HuH-7 (cell line): ENCODE measurements around the gene PBOV1.

Source experiments
- DNase-seq: peaks from one replicate; pipeline ENCODE4 v3.0.0; 2011; ENCODE audit warnings: low spot score

The PBOV1 gene

DNA sequence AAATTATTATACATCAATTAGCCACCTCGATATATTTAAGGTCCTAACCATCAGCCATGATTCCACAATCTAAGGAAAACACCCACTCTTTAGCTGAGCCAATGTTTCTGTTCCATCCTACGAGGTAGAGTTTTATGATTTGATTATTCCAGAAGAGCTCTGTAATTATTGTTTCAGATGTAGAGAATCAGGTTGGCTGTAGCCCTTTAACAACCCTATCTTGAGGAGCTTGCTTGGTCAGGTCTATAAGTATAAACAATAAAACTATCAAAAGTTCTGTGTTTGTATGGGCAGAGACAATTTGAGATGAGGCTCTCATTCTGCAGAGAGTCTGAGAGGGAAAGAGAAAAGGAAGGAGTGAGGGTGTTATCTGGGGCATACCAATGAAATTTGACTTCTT is at the start of gene PBOV1:
PBOV1 (minus strand) TSS at position 43 of the 400 bp plus-strand sequence. CDS start 96 bp downstream, outside the sequence.
- no peak for DNase-seq

DNA sequence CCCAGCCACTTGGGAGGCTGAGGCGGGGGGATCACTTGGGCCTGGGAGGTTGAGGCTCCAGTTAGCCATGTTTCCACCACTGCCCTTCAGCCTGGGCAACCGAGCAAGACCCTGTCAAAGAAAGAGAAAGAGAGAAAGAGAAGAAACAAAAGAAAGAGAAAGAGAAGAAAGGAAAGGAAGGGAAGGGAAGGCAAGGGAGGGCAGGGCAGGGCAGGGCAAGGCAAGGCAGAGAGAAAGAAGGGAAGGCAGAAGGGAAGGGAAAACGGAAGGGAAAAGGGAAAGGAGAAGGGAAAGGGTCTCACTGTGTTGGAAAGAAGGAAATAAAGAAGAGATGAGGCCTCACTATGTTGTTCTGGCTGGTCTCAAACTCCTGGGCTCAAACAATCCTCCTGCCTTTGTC is 47.8 kb upstream of the PBOV1 start:
- no peak for DNase-seq

DNA sequence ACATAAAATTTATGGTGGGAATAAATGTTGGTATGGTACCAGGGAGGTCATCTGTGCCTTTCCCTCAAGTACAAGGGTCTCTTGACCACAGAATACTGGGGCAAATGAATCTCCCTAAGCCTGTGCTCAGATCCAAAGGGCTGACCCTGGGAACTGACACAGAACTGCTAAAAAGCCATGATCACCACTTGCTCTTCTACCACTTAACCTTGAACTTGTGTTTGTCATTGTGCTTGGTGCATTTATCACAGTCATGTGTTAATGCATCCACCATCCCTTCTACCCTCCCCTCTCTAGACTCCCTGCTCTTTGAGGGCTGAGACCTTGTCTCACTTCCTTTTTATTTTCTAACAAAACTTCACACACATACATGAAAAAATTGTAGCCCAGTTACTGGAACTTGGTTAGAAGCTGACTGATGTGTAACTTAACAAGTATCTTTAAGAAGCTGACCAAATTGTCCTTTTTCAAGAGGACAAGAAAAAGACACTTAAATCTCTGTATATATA is 46.1 kb upstream of the PBOV1 start:
- no peak for DNase-seq

GRCh38 chr6:138263963-138264362 is 45.7 kb upstream of the PBOV1 start:
- no peak for DNase-seq

DNA sequence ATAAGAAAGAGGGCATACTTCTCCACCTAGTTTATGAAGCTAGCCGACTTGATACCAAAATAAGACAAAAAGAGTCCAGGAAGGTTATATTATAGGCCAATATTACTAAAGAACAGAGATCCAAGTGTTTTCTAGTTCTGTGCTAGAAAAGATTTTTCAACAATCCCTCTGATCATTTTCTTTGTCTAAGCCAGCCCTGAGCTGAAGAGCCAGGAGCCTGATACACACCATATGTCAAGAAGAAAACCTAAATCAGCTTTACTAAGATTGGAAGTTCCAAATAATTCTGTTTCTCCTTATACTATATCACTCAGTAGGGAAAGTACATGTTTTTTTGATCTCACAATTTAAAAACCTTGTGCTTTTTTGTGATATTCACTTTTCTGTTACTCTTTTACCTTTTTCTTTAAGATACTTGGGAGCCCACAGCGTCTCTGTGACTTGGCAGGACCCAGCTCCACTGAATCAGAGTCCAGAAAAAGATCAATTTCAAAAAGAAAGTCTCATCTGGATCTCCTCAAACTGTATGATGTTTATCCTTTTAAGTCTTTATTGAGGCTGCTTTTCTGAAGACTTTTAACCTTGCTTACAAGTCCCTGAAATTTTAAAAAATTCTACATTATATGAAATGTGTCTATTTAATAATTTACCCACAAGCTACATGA is 43.0 kb upstream of the PBOV1 start:
- DNase-seq, result no peak

- no peak for DNase-seq
Measured at GRCh38 chr6:138258991-138259390, 40.7 kb upstream of the PBOV1 start.

DNA sequence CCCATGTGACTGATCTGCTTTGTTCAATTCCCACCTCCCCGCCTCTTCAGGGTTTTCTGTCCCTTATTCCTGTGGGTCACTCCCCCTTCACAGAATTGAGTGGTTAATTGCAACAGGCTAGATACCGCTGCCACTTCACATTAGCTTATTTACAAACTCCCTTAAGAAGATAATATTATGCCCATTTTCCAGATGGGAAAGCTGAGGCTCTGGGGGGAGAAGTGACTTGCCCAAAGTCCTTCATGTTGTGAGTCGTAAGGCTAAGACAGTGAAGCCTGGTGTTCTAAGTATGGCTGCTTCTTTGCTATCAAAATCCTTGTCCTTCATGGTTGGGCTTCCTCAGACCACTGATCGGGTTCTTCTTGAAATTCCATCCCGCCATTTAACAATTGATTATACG is 39.9 kb upstream of the PBOV1 start:
- no peak for DNase-seq

DNA sequence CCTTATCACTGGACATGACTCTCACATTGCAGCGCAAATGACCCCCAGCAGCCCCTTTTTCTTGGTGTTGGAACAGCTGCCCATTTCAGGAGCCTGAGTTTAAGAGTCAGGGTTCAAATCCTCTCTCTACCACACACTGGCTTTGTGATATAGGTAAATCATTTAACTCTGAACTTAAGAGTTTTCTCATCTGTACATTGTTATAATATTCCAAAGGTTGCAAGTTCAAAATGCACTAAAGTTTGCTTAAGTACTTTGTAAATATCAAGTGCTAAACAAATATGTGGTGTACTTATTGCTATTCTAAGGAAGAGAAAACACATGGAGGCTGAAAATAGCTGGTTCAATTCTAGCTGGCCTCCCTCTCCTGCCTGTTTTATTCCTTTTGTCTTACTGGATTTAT is 39.3 kb upstream of the PBOV1 start:
- DNase-seq, result no peak

DNA sequence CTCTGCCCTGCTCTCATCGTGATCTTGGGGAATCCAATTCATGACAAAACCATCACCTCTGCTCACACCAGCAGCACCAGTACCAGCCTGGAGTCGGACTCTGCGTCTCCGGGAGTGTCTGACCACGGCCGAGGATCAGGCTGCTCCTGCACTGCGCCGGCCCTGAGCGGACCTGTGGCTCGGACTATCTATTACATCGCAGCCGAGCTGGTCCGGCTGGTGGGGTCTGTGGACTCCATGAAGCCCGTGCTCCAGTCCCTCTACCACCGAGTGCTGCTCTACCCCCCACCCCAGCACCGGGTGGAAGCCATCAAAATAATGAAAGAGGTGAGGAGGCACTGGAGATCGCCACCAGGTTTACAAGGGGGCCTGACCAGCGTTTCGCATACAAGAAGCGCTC is 37.2 kb upstream of the PBOV1 start:
- no peak for DNase-seq

- DNase-seq, result no peak
Measured at GRCh38 chr6:138253731-138254130, 35.4 kb upstream of the PBOV1 start.

DNA sequence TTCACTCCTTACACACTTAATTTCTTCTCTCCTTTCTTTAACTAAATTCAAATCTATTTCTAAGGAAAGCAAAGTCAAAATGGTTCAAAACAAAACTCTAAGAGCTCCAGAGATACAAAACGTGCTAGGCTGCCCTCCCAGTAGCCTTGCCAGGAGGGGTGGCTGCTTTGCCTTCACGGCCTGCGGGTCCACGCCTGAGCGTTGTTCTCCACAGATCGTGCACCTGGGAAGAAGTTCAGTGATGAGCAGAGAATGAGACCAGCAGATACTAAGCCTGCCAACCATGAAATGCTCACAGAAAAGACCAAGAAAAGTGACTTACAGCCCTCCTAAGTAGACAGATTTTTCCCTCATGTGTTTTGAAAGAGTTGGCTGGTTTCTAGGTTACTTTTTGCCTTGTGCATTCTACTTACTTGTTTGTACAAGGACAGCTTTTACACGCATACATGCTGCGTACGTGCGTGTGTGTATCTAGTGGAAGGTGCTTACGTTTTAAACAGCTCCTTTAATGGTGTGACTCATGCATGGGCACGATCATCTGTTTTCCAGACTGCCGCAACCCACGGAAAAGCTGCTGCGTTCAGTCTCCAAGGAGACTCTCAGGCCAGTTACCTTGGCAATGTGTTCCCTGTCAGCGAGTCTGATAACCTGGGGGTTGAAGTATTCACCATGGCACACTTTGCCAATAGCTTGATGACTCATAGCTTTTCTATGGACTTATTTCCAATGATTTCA is 32.4 kb upstream of the PBOV1 start:
- DNase-seq, result no peak

- DNase-seq, result no peak
Measured at GRCh38 chr6:138250053-138250452, 31.8 kb upstream of the PBOV1 start.

DNA sequence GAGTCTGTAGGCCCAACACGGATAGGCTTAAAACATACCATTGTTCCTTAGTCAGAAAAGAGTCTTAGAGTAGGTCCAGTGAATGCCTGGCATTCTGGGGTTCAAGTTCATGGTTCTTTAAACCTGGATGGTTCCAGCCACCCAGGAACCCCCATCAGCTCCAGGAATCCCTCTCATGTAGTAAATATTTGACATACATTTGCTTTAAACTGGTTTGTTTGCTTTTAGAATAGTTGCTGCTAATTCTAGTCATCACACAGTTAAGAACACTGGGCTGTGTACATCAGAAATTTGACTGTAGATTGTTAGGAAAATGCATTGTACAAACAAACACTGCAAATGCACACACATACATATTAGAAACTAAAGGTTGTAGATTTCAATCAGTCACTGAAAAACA is 30.6 kb upstream of the PBOV1 start:
- no peak for DNase-seq

DNA sequence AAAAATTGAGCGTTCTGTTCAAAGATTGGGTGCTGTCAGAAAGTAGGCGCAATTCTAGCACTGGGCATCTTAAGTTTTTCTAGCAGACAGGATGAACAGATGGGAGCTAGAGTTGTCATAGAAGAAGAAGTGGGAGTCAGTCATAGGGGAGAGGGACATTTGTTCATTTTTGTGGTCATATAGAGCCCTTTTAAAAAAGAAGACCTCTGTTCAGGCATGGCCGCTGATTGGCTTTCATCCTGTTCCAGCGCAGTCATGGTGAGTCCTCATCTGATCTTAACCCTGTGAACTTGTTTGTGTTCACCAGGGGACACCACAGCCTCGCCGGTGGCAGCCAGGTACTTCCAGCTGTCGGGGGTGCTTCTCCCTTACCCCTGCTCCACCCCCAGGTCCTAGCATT is 29.7 kb upstream of the PBOV1 start:
- DNase-seq, result no peak

DNA sequence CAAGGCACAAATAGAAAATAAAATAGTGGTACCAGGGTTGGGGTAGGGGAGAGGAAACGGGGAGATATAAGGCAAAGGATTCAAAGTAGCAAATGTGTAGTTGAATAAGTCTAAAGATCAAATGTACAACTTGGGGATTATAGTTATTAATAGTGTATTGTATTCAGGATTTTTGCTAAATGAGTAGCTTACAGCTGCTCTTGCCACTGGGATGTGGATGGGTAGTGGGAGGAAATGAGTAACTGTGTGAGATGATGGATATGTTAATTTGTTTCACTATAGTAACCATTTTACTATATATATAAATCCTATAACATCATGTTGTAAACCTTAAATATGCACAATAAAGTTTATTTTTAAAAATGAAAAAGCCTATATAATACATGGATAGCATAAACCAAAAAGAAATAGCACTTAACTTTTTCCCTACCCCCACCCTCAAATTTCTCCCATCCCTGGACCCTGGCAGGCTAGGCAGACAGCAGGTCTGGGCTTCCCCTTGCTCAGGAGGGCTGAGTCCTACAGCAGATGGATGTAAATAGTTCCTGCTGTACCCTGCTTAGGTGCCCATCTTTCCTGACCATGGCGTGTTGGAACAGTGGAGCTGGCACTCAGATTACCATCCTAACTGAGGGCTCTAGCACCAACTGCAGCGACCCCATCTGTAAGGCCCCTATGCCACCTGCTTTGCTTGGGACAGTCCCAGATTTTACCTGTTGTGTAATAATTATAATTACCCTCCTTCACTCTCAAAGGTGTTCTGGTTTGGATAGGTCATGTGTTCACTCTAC is 28.6 kb upstream of the PBOV1 start:
- no peak for DNase-seq

DNA sequence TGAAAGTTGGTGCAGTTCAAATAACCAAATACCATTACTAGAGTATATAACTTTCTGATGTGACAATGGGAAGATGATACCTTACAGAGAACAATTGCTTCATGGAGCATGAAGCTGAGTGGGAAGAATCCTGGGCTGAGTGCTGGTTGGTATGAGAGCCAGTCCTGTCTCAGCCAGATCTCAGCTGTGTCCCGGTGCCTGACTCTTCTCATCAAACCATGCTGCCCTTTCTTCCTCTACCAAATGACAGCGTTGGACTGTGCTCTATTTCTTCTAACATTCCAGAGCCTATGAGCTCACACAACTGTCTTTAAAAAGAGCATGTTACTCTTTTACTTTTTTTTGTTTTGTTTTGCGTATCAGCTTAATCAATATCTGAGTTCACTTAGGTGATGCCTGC is 27.5 kb upstream of the PBOV1 start:
- no peak for DNase-seq

- no peak for DNase-seq
Measured at GRCh38 chr6:138242987-138243592, 24.8 kb upstream of the PBOV1 start.

DNA sequence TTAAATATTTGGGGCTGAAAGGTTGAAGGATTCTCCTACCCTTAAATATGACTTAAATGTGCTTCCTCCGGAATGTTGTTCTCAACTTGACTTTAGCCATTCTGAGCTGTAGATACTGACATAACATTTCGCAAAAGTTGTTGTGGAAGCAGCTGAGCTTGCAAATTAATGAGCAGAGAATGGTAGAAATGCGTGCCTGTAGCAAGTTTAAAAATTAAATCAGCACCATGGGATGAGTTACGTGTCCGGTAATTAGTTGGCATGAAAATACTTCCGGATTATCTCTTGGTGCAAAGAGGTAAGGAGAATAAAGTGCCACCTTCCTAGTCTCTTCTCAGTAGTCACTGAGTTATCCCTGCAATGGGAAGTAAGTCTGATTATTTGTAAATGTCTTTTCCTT is 23.6 kb upstream of the PBOV1 start:
- DNase-seq, result no peak

DNA sequence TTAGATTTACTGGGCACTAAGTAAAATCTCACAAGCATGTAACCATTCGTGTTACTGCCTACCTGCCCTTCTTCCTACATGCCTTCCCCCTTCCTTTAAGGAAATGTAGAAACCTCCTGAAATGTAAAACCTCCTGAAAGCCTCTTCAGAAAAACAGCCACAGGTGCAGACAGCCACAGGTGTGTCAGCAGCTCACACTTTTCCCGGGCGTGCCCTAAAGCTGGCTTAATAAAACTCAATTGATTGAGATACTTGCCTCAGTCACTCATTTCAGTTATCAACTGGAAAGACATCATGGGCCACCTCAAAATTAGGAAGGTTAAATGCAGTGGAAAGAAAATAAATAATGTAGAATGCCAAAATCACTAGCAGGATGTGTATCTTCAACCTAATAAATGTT is 23.1 kb upstream of the PBOV1 start:
- no peak for DNase-seq

DNA sequence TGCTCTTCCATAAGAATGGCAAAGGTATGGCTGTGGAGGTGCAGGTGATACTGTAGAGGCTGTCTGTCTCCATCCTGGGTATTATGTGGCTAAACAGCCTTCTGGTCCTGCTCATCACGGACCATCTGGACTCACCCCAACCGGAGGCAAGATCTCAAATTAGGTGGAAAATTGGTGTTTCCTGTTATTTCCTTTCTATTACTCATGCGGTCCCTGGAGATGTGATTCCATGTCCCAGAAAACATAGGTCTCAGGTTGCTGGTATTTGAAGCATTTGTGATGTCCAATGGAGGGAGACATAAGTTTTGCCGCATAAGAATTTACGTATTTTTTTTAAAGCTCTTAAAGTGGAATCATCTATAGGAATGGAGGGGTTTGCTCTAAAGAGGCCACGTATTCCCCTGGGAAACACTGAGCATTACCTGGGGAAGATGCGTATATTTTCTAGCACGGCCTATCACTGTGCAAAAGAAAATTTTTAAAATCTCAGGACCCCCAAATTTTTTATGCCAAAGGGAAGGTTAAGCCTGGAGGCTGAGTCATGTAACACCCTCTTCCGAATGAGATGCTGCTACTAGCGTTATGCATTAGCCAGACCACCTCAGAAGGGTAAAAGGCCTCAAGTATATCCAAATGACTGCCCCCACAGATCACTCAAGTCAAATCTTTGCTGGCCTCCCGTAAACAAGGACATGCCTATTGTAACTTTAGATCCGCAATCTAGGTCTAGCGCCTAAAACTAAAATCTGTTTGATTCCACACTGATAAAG is 22.4 kb upstream of the PBOV1 start:
- DNase-seq, result no peak

DNA sequence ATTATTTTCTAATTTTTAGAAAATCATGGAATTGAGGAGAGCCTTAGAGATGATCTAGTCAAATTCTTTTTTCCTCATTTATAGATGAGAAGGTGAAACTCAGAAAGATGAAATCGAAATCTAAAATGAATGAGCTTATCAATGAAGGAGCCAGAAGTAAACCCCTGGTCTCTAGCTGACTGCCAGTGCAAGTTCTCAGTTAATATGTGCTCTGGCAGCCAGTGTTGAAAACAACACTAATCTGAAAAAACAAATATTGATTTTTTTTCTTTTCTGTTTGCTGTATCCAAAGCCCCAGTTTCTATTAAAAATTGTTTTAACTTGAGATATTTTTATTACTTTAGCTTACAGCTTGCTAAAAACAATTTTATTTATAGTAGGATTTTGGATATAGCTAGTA is 21.5 kb upstream of the PBOV1 start:
- no peak for DNase-seq

DNA sequence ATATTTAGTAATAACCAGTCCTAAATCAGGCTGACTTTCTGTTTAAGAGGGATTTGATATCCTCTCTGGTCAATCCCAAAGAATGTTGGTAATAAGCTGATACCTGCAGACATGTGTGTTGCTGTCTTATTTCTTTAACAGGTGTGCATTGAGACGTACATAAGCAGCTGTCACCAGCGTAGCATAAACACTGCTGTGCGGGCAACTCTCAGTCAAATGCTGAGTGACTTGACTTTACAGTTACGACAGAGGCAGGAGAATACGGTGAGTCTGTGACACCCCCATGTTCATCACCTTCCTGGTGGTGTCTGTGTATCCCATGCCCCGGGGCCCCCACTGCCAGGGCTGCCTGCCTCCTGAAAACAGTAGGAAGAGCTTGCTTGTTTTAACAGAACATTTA is 20.1 kb upstream of the PBOV1 start:
- DNase-seq, result no peak
